SW480 (cell line): Measurements from ENCODE around the gene KDSR.
A peak's percentile ranks its signal among the peaks of the same experiment; 100 is the strongest.
"Not testable (repeated sequence)": the region's sequence is repeated elsewhere in the genome, so short reads cannot be mapped to it uniquely, and the experiment has no call there.

Experiments used
- DNase-seq: peaks from one replicate; pipeline ENCODE4 v3.0.0-alpha.2; 2016; ENCODE audit warnings: low spot score

Gene KDSR

DNA sequence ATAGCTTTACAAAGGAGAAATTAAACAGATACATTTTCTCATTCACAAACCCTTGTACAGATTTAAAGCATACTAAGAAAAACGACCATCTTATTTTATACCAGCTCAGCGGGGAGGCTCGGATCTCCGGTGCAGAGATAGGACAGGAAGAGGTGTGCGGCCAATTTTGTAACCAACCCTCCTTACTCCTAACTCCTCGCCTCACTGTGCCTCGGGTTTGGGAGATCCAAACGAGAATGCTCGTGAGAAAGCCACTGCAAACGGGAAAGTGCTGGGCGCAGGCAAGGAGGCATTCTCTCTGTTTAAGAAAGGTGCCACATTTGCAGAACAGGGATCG is 1.2 kb downstream of the KDSR start:
- DNase-seq, result no peak

DNA sequence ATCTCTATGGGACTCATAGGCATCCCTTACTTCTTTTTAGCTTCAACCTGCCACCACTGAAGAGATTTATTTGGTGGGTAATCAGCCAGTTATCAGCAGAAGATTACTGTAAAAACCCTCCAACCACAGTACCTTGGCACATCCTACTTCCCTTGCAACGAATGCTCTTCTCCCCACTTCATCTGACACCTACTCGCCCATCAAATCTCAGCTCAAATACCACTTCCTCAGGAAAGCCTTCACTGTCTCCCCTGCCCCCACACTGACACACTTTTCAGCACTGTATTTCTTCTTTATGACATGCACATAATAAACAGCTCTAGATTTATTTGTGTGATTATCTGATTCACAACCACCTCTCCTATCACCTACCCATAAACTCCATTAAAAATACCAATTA is 3.1 kb downstream of the KDSR start:
- no peak for DNase-seq

DNA sequence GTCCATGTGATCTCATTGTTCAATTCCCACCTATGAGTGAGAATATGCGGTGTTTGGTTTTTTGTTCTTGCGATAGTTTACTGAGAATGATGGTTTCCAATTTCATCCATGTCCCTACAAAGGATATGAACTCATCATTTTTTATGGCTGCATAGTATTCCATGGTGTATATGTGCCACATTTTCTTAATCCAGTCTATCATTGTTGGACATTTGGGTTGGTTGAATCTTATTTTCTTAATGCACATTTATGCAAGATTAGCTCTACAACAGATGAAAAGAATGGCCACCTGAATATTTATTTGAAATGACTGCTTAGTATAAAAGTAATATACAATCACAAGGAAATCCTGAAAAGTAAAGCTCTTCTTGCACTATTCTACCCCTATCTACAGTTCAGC is 3.6 kb downstream of the KDSR start:
- not testable (repeated sequence) for DNase-seq

DNA sequence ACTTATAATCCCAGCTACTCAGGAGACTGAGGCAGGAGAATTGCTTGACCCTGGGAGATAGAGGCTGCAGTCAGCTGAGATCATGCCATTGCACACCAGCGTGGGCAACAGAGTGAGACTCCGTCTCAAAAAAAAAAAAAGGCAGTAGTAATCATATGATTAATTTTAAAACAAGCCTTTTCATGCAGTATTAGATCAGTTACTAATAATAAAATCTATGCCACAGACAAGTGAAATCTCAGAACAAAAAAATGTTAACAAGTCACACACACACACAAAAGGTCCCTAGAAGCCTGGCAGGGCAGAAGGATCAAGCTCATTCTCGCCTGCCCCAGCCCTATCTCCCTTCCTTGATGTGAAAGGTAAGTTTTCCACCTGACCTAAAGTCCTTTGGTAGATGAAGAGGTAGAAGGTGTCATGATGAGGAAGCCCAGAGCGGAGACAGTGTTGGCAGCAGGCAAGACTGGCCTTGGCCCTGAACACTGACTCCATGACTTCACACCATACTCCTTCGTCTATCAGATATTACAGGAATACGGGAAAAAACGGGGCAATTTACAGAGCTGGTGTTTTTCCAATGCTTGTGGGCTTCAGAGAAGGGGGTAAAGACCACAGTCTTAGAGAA is 10.6 kb downstream of the KDSR start:
- no peak for DNase-seq

DNA sequence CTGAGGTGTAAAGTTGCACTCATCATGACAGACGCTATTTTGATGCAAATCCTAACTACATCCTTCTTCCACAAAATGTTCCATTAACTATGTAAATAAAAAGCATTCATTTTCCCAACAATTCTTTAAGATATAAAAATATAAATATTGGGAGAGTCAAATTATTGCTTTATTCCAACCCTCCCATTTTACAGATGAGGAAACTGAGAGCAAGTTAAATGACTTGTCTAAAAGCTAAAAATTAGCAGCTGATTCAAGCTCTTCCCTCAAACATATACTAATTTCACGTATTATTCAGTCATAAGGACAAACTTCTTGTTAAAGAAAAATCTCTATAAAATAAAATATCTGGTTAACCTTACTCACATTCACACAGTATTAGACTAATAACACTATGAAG is 16.8 kb downstream of the KDSR start:
- DNase-seq, result no peak

DNA sequence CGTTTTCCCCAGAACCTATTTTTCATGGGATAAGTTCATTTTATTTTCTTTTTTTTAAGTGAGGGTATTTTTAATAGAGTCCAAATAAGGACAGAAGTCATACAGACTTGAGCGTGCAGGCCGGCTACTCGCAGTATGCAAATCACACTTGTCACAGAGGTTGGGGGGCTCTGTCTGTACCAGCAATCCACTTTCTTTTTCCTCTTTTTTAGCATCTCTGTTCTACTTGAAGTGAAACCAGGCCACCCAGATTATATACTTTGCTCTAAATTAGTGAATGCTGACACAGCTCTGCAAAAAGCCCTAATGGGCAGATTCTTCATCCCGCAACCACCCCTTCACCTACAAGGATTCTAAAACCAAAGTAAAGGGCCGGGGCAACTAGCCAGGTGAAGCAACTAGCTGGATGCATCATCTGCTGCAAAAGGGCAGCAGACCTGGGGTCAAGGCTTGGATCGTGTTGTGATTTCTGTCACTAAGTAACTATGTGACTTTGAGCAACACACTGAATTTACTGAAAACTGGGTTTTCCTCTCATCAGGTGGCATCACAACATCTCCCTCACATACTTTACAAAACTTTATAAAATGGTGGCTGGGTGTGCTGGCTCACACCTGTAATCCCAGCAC is 18.4 kb downstream of the KDSR start:
- DNase-seq, result no peak

DNA sequence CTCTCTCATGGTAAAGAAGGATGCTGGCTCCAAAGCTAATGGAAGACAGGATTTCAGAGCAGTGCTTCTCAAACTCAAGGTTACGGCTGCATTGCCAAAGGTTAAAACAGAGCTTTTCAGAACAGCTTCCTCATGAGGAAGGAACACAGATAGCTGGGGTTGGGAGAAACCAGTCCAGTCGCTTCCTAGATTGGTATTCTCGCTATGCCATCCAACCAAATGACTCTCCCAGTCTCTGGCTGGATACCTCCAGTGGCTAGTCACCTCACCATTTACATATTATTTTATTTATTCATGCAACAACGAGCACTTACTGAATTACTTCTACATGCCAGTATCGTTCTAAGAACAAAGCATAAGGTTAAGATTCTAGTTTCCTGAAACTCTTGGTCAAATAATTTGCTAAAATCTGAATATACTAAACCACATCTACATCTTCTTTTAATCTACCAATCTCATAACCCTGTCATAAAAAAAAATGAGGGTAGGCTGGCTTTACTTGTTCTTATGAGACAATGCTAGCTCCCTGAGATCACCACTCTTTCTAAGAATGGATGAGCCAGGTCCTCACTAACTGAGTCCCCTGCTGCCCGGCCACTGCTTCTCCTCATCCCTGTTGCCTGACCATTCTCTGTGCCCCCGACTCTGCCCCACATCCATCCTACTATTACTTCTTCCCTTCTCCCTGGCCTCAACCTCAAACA is 20.4 kb downstream of the KDSR start:
- no peak for DNase-seq

DNA sequence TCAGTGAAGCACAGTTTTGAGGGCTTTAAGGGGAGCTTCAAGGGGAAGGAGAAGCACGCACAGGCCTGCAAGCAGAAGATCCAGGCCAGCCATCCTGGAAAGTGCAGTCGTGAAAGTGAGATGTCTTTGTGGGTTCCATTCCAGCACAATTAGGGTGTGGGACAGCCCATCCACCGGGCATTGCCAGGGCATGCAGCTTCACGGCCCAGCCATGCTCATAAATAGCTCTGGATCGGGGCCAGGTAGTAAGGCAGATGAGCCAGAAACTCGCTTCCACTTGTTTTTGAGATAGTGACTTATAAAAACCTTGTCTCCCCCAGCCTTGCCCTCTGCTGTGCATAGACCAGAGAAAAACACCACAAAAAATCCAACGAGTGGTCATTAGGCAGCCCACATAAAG is 21.0 kb downstream of the KDSR start:
- DNase-seq, result no peak

DNA sequence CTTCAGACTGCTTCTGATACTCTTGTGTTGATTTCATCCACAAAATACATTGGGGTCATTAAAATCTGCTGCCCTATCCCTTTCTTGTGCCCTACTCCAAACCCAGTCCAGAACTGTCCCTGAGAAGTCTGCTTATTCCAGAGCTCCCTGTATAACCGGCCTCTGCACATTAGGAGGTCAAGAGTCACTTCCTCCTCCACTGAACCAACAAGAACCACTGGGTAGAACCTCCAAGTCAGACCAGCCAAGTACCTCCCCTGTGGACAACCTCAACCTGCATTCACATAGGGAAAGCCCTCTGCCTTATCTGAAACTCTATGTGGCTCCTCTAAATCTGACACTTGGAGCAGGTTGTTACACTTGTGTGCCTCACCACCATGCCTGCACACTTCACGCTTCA is 22.1 kb downstream of the KDSR start:
- DNase-seq, result no peak

DNA sequence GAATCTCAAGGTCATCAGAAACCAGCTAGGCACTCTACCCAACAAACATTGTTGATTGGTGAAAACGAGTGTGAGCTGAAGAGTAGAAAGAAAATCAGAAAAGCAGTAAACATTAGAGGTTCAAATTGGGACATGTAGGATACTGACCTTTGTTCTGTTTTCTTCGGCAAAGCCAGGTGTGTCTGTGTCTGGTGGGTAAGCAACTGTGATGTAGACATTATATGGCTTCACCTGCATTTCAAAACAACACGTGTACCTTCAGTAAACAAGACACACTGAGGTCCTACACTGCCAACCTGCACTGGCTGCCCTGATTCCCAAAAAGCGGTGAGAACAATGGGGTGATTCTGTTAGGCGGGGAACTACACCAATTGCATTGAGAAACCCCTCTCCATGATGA is 22.7 kb downstream of the KDSR start:
- DNase-seq, result no peak

DNA sequence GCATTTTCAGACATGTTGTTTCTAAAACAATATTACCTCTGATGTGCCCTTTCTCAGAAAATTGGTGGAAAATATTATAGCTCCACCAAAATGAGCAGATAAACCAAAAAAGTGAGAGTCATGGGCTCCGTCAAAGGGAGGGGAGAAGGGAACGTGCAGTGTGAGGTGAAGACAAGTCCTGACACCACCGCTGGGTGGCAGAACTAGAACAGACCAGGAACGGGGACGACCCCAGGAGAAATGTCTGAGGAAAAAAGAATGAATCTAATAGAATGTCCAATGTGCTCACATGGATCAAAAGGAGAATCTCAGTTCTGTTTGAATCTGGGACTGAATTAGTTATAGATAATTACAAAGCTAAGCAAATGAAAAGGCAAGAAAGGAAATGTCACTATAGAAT is 24.8 kb downstream of the KDSR start:
- no peak for DNase-seq

DNA sequence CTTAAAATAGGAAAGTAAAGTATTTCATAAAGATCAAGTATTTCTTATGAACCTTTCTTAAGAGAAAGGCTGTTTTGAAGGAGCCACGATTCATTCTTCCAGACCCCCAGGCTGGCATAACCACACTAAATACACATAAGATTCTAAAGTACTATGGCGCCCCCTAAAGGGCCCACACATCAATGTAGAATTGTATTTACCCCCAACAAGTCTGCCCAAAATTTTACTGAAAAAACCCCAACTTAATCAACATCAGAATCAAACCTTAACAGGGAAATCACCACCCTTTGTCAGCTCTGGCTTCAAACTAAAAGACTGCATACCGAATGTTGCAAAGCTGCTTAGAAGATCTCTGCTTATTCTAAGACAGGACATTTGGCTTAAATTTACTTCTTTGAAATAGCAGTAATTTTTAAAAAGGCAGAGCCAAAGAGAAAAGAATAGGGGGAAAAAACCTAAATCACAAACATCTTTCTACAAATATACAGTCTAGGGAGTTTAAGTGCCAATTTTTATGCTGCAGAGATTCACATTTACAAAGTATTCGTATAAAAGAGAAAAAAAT is 27.0 kb downstream of the KDSR start:
- DNase-seq, result no peak

DNA sequence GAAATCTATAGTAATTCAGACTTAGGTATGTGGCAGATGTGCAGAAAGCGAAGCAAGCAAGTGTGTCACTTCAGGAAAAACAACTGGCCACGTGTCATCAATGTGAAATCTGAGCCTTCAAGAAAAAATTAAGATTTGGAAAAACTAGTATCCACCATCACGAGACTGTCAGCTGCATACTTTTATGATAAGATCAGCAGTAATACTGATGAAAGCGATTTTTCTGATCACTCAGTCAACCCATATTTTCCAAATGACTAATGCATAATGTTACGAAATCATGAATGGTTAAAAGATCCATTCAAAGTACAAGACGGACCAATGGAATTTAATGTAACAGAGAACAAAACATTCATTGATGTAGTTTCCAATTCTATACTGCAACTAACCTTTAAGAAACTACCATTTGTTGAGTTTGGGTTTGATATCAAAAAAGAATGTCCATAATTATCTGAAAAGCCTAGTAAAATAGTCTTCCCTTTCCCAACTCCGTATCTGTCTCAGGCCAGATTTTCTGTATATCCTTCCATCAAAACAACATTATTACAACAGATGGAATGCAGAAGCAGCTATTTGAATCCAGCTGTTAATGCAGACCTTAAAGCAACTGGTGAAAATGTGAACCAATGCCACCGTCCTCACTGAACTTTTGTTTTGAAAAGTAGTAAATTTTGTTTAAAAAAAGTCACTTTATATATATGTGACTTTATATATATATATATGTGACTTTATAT is 30.5 kb downstream of the KDSR start:
- peak; percentile 44 for DNase-seq

DNA sequence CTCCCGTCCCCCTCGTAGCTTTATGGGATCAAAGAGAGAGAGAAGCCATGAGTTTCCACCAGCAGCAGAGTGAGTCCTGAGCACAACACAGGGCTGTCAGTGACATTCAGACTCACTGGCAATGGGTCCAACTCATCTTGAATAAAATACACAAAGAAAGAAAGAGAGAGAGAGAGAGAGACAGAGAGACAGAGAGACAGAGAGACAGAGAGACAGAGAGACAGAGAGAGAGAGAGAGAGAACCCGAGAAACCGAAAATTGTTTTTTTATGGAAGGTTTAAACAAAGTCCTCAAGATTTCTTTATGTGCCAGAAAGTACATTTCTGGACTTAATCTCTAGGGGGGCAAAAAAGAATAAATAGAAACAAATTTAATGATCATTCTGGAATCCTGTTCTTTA is 35.9 kb downstream of the KDSR start:
- no peak for DNase-seq

DNA sequence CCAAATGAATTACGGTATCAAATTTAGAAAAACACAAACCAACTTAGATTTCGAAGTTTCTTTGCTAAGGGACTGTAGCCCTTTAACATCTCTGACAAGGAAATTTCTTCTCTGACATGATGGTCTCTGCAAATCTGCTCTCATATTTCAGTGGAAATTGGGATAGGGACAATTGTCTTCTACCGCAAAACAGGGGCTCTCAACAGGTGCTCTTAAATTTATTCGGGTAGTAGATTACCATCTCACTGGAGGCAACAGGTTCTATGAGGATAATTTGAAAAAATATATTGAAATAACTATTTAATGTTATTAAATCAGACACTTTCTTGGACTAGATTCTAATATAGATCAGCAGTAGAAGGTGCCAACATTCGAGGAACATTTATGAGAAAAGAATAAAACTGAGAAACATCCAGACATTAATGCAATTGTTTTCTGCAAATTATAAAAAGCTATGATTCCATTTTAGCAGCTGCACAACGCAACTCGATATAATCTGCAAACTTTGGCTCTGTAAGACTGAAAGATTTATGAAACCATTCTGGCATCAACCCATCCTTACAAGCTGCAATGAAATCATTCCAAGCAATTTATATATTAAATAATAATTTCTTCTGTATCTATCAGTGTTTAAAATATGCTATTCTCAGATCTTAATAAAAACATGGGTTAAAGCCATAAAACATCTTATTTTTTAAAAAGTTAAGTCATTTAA is 37.4 kb downstream of the KDSR start:
- DNase-seq, result no peak

DNA sequence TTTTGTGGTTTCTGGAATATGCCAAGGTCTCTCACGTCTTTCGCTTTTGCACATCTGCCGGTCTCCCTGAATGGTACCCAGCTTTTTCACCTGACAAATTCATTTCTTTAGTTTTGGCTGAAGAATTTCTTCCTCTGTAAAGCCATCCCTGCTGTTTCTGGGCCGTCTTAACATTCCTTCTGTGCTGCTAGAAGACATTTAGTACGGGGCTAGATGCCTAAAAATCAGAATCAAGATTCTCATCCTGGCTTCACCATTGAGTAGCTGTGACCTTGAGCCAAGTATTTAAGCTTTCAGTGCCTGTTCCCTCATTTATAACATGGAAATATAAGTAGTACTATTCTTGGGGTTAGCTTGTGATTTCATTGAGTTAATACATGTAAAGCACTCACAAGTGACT is 41.0 kb downstream of the KDSR start:
- no peak for DNase-seq

DNA sequence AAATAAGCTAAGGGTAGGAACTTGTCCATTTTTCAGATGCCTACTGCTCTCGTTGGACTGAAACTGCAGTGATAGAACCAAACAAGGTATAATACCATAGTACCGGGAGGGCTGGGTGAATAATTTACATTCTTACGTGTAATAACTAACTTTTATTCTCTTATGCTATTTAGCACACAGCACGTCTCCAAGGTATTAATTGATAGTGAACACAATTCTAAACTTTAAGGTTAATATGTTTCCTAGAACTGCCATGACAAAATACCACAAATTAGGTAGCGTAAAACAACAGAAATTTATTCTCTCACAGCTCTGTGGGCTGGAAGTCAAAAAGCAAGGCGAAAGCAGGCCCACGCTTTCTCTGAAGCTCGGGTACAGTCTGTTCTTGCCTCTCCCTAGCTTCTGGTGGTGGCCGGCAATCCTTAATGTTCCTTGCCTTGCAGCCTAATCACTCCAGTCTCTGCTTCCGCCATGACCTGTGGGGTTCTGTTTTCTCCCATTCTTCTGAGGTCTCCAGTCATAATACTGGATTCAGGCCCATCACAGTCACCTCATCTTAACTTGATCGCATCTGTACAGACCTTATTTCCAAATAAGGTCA is 41.8 kb downstream of the KDSR start:
- no peak for DNase-seq

DNA sequence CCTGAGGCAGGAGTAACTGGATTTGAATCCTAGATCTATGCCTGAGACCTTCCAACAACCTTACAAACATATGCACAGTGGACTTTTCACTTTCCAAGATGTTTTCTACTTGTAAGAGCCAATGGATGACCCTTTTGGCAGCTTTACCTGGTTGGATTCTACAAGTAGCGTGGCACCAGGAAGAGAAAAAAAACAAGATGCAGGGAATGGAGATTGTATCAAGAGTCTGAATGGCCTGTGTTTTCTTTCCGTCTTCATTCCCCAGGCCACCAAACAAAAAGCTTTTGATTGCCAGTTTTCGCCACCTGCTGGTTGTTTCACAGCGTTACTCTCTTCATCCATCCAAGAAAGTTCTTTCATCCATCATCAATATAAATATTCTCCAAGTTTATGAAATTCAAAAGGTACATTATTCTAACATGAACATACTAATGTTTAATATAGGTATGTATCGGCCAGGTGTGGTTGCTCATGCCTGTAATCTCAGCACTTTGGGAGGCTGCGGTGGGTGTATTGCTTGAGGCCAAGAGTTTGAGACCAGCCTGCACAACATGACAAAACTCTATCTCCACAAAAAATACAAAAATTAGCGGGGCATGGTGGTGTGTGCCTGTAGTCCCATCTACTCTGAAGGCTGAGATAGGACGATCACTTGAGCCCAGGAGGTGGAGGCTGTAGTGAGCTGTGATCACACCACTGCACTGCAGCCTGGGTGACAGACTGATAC is 43.9 kb downstream of the KDSR start:
- peak; percentile 57 for DNase-seq

DNA sequence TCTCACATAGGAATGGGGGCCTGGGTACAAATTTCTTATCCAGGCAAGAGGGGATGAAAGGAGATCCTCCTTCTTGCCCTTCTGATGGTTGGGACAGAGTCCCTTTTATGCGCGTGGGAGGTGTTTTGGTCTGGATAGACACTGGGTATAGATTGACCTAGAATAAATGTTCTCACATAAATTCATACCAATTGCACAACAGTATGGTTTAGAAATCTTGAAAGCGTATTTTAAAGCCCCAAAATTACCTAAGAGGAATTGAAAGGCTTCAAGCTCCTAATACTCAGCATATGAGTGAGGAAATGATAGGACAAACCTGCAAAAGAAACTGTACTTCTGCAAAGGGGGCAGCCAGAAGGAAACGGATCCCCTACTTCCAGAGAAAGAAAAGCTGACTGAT is 44.8 kb downstream of the KDSR start:
- DNase-seq, result no peak

DNA sequence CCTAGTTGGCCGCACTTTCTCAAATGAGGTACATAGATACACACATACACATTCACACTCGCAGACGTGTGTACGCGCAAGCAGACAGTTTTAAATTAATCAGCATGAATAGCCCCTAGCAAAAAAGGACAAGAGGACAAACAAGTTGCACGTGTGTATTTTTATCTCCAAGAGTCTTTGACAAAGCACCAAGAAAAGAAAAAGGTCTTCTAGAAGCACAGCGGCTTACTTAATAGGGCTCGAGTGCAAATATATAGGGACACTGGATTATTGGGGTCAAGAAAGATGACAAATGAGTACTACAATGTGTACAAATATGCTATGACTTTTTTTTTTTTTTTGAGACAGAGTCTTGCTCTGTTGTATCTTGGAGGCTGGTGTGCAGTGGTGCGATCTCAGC is 45.7 kb downstream of the KDSR start:
- DNase-seq, result no peak

DNA sequence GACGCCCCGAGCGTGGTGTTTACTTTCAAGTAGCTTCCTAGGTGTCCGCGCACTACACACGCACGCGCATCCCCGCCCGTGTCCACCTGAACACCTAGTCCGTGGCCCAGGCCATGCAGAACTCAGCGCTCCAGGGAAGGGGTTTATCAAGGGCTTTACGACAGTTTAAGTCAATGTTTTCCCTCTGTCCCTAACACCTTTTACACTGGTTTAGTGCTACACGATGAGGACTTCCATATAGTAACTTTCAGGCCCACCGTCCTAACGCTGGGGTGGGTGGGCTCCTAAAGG is 46.1 kb downstream of the KDSR start:
- DNase-seq, result peak; percentile 22
